GM21447 (cell line): Measurements from ENCODE around the gene CEP192.

Experiments
- ATAC-seq: cut with Tn5 transposase; IDR thresholded peaks from one replicate; pipeline ENCODE4 v1.9.1; 2021; ENCODE audit not compliant: unreplicated experiment

Gene CEP192

GRCh38 chr18:13136904-13137669, 145.9 kb downstream of the CEP192 start:
- peak; percentile 39 for ATAC-seq

GRCh38 chr18:13137670-13138419, 146.7 kb downstream of the CEP192 start:
- ATAC-seq, result peak; percentile 56

- no peak for ATAC-seq
These were observed 147.4 kb downstream of the CEP192 start for GRCh38 chr18:13138420-13139139.

GRCh38 chr18:13139885-13140450, 148.8 kb downstream of the CEP192 start:
- ATAC-seq, result no peak

DNA sequence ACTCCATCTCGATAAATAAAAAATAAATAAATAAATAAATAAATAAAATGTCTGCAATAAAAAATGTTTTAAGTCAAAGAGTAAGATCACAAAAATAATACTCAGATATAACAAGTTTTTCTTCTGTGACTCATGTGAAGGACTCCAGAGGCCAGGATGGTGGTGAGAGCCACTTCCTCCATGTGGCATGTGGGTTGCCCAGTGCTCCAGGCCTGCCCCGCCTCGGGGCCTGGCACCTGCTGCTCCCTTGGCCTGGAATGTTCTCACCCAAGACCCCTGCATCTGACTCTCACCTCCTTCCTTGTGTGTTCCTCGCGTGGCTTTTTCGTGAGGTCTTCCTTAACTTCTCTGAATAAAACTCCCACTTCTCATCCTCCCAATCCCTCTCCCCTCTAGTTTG, 150.0 kb downstream of the CEP192 start:
- ATAC-seq, result no peak

- ATAC-seq, result no peak
These were observed 154.6 kb downstream of the CEP192 start for GRCh38 chr18:13145636-13146190.

DNA sequence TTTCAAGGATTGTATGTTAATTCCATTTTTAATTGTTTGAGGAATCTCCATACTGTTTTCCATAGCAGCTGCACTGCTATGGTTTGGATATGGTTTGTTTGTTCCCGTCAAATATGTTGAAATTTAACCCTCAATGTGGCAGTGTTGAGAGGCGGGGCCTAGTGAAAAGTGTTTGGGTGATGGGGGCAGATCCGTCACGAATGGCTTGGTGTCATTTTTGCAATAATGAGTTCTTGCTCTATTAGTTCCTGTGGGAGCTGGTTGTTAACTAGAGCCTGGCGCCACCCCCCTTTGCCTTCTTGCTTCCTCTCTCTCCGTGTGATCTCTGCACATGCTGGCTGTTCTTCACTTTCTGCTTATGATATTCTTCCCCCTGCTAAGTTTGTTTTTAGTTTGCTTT, 156.0 kb downstream of the CEP192 start:
- no peak for ATAC-seq

GRCh38 chr18:13151656-13152055, 160.5 kb downstream of the CEP192 start:
- no peak for ATAC-seq

- ATAC-seq, result no peak
These were observed 167.3 kb downstream of the CEP192 start for GRCh38 chr18:13158428-13158827.

- no peak for ATAC-seq
These were observed 168.4 kb downstream of the CEP192 start for GRCh38 chr18:13159579-13159978.

DNA sequence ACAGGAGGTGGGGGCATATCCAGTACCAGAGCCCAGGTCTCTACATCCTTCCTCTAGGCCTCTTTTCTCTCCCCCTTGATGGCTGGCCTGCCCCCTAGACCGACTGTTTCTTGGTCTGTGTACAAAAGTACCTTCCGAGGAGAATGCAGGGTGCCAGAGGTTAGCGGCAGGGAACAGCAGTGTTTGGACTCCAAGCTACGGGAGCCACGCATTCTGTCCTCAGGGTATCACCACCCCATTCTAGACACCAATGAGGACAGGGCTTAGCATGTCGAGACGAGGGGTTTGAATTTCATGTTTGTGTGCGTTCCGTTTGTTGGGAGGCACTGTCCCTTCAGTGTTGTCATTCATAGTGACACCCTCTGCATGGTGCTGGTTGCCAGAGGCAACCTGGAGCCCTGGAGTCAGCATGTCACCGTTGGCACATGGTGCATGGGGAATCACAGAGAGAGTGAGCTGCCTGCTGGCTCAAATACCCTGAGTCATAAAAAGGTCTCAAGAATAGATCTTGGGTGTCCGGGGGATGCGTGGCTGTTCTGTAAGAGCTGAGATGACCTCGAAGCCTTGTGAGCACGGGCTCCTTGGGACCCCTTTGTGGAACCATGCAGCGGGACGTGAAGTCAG, 170.2 kb downstream of the CEP192 start:
- ATAC-seq, result no peak

GRCh38 chr18:13163167-13163927, 172.2 kb downstream of the CEP192 start:
- ATAC-seq, result no peak

- ATAC-seq, result no peak
These were observed 173.2 kb downstream of the CEP192 start for GRCh38 chr18:13164406-13164805.

GRCh38 chr18:13165636-13166423, 174.7 kb downstream of the CEP192 start:
- ATAC-seq, result no peak

DNA sequence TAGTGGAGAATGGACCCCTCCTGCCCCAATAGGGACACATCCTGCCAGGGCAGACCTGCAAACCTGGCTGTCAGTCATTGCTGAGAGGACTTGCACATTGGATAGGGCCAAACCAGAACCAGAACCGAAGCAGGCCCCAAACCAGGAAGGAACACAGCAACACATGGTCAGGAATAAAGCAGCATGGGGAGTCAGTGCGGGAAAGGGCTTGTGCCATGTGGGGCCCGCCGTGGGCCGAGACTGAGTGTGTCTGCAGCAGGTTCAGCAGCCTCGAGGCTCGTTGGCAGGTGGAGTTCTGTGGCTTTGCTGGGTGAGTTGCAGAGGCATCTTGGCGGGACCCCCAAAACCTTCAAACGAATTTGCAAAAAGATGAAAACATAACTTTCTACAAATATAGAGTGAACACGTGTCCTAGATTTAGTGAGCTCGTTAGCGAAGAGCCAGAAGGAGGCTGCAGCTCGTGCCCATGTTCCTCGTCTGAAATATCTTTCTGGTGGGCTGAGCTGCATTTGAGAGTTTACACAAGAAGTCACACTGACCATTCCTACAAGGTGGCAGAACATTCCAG, 182.5 kb downstream of the CEP192 start:
- no peak for ATAC-seq
